NB4 (cell line): ENCODE results near the gene DLG5.

Experiments
- CTCF ChIP-seq: IDR thresholded peaks from one replicate; pipeline ENCODE4 v1.5.1; 2012; ENCODE audit warnings: low read depth, low read length
- POLR2A ChIP-seq: IDR thresholded peaks from 2 replicates; pipeline ENCODE4 v1.6.1; 2011; ENCODE audit warnings: mild to moderate bottlenecking; ENCODE audit not compliant: insufficient read length; ENCODE audit errors: extremely low read depth

GRCh38 chr10:77773631-77774426, 152.7 kb downstream of the DLG5 start:
- no peak for TF ChIP-seq CTCF
- no peak for TF ChIP-seq POLR2A
